Activated B cell treated with CpG ODN at 0.5 μM for 24 hours (primary cell): ENCODE measurements around the gene AP2A1. TPM values are rescaled to one million over a fixed set of nuclear protein-coding genes. Genes with fewer than 3 reads are reported as not detected.
A peak's percentile ranks its signal among the peaks of the same experiment; 100 is the strongest.

Experiments used
- ATAC-seq: fragments of 200-7000 bp; cut with Tn5 transposase; one replicate; pipeline ENCODE4 v1.10.0; 2021; ENCODE audit warnings: low read depth, mild to moderate bottlenecking, moderate library complexity
- CTCF ChIA-PET: fragments of 350-600 bp; sonication (Branson Sonifier 250); formaldehyde crosslinking; loops from one replicate; lab custom pipeline; 2021; ENCODE audit warnings: antibody characterized with exemption; lab: Charles Lee
- POLR2A ChIA-PET: fragments of 350-600 bp; sonication (Branson Sonifier 250); formaldehyde crosslinking; loops from one replicate; lab custom pipeline; 2021; ENCODE audit warnings: antibody characterized with exemption; lab: Charles Lee
- DNase-seq: peaks from one replicate; pipeline ENCODE4 v3.0.0; 2022
- H3K27ac Mint-ChIP-seq: one replicate; pipeline ENCODE4 v1.8.0; 2020; ENCODE audit warnings: mixed read lengths
- H3K27me3 Mint-ChIP-seq: one replicate; pipeline ENCODE4 v1.8.0; 2021; ENCODE audit warnings: mixed read lengths
- H3K36me3 Mint-ChIP-seq: one replicate; pipeline ENCODE4 v1.8.0; 2021; ENCODE audit warnings: low read depth, mixed read lengths
- H3K4me1 Mint-ChIP-seq: one replicate; pipeline ENCODE4 v1.8.0; 2021; ENCODE audit warnings: mixed read lengths
- H3K4me3 Mint-ChIP-seq: one replicate; pipeline ENCODE4 v1.8.0; 2020; ENCODE audit warnings: mild to moderate bottlenecking, mixed read lengths
- H3K9me3 Mint-ChIP-seq: one replicate; pipeline ENCODE4 v1.8.0; 2020; ENCODE audit warnings: mixed read lengths
- CTCF ChIP-seq: fragments of 200-600 bp; IDR thresholded peaks from one replicate; pipeline ENCODE4 v1.8.0; 2022; ENCODE audit warnings: antibody characterized with exemption, mild to moderate bottlenecking
- intact Hi-C: fragments of 100-400 bp; cut with micrococcal nuclease; formaldehyde crosslinking; loops from one replicate; pipeline ENCODE4 v1.15.1; 2024
- total RNA-seq: library from RNA; stranded (reverse); gene quantifications from 2 replicates; pipeline ENCODE4 v1.2.3, GENCODE V29; 2022

AP2A1 gene
- total RNA-seq, 1 donor from 2014 or later = 60.6 TPM

- DNase-seq (no peak), ATAC-seq (peak; percentile 97)
- Mint-ChIP-seq H3K27ac (peak overlapping the region; percentile 82), H3K9me3 (no peaks in the 10 kb centered on the region), H3K4me3 (peak overlapping the region; percentile 68), H3K4me1 (peaks cover 45% of the 10 kb centered on the region), H3K27me3 (no peaks in the 10 kb centered on the region), H3K36me3 (peaks cover 25% of the 10 kb centered on the region)
- TF ChIP-seq CTCF = no peak
- ChIA-PET POLR2A (interaction anchor here (0.6 to 2.3 kb wide), 20 partner anchors 9 to 850 kb away, joined by 3 to 20 read pairs (median 6); partner anchors contain the start of genes AKT1S1, AP2A1, FUZ and GYS1), CTCF (no interaction called here)
- intact Hi-C loops = loop anchor here (1.0 kb wide), 1 partner anchor 25 kb away; the partner anchor contains the start of gene MED25
Measured at GRCh38 chr19:49843265-49843664, 76.5 kb downstream of the AP2A1 start.

- no peak for ATAC-seq
- no peak for TF ChIP-seq CTCF
- H3K27me3 Mint-ChIP-seq = no peaks in the 10 kb centered on the region
- H3K4me3 Mint-ChIP-seq = peak overlapping the region; percentile 45
- DNase-seq = no peak
- peaks cover 14% of the 10 kb centered on the region for H3K36me3 Mint-ChIP-seq
- peak overlapping the region; percentile 82 for H3K27ac Mint-ChIP-seq
- POLR2A ChIA-PET = interaction anchor here (0.7 to 2.3 kb wide), 12 partner anchors 16 to 666 kb away, joined by 3 to 20 read pairs (median 6); partner anchors contain the start of genes AKT1S1, FUZ, IL4I1 and MED25
- H3K4me1 Mint-ChIP-seq = peaks cover 55% of the 10 kb centered on the region
- intact Hi-C loops = no loop called here
- H3K9me3 Mint-ChIP-seq = peaks cover 2% of the 10 kb centered on the region
- CTCF ChIA-PET = no interaction called here
Measured at GRCh38 chr19:49844138-49845095, 77.6 kb downstream of the AP2A1 start.

- DNase-seq (no peak), ATAC-seq (no peak)
- ChIA-PET CTCF (no interaction called here), POLR2A (interaction anchor here (1.0 to 2.3 kb wide), 4 partner anchors 23 to 45 kb away, joined by 3 to 16 read pairs (median 10); partner anchors contain the start of genes AKT1S1, FUZ and TBC1D17)
- Mint-ChIP-seq H3K4me3 (no peak overlapping the region), H3K27ac (peak overlapping the region; percentile 82), H3K9me3 (peaks cover 2% of the 10 kb centered on the region), H3K4me1 (peaks cover 64% of the 10 kb centered on the region), H3K36me3 (peaks cover 5% of the 10 kb centered on the region), H3K27me3 (no peaks in the 10 kb centered on the region)
- no peak for TF ChIP-seq CTCF
- intact Hi-C loops = no loop called here
Measured at GRCh38 chr19:49845414-49845813, 78.6 kb downstream of the AP2A1 start.

GRCh38 chr19:49846408-49846807 is 79.6 kb downstream of the AP2A1 start:
- no peaks in the 10 kb centered on the region for H3K27me3 Mint-ChIP-seq
- intact Hi-C loops = no loop called here
- POLR2A ChIA-PET = no interaction called here
- peaks cover 1% of the 10 kb centered on the region for H3K36me3 Mint-ChIP-seq
- TF ChIP-seq CTCF = no peak
- H3K27ac Mint-ChIP-seq = peak overlapping the region; percentile 50
- H3K9me3 Mint-ChIP-seq = peaks cover 2% of the 10 kb centered on the region
- H3K4me1 Mint-ChIP-seq = peaks cover 64% of the 10 kb centered on the region
- CTCF ChIA-PET = no interaction called here
- ATAC-seq (no peak), DNase-seq (no peak)
- no peak overlapping the region for H3K4me3 Mint-ChIP-seq
